WTC11 (cell line): ENCODE data around the gene CD300E. TPM values are rescaled to one million over a fixed set of nuclear protein-coding genes. Genes with fewer than 3 reads are reported as not detected.

ENCODE experiments used
- ATAC-seq: fragments of 200-7000 bp; cut with Tn5 transposase; 2 replicates; pipeline ENCODE4 v1.10.0; 2021; ENCODE audit warnings: mild to moderate bottlenecking, moderate library complexity
- CTCF ChIA-PET: fragments of 300-600 bp; sonication (Branson Sonifier 250); formaldehyde crosslinking; loops from one replicate; lab custom pipeline; 2021; ENCODE audit warnings: antibody characterized with exemption; lab: Charles Lee
- POLR2A ChIA-PET: fragments of 350-600 bp; sonication (Branson Sonifier 250); formaldehyde crosslinking; loops from one replicate; lab custom pipeline; 2021; ENCODE audit warnings: antibody characterized with exemption; lab: Charles Lee
- DNase-seq: peaks from one replicate; pipeline ENCODE4 v3.0.0; 2021; ENCODE audit warnings: low spot score
- H3K27ac Mint-ChIP-seq: 2 replicates; pipeline ENCODE4 v1.8.0; 2021; ENCODE audit warnings: mixed read lengths
- H3K27me3 Mint-ChIP-seq: 2 replicates; pipeline ENCODE4 v1.8.0; 2021; ENCODE audit warnings: low read depth, mild to moderate bottlenecking, moderate library complexity, mixed read lengths
- H3K36me3 Mint-ChIP-seq: 2 replicates; pipeline ENCODE4 v1.8.0; 2021; ENCODE audit warnings: mixed read lengths
- H3K4me1 Mint-ChIP-seq: 2 replicates; pipeline ENCODE4 v1.8.0; 2022; ENCODE audit warnings: mixed read lengths
- H3K4me3 Mint-ChIP-seq: 2 replicates; pipeline ENCODE4 v1.8.0; 2021; ENCODE audit warnings: mild to moderate bottlenecking, moderate library complexity, mixed read lengths
- H3K9me3 Mint-ChIP-seq: 2 replicates; pipeline ENCODE4 v1.8.0; 2021; ENCODE audit warnings: mixed read lengths
- ATF1 ChIP-seq: sonication (generic); formaldehyde crosslinking; IDR thresholded peaks from 2 replicates; pipeline ENCODE4 v1.8.1; 2023; ENCODE audit warnings: mild to moderate bottlenecking, moderate library complexity, missing genetic modification reagents
- CREM ChIP-seq: sonication (generic); formaldehyde crosslinking; IDR thresholded peaks from 2 replicates; pipeline ENCODE4 v1.8.1; 2022; ENCODE audit warnings: mild to moderate bottlenecking, missing genetic modification reagents, moderate library complexity
- ELF4 ChIP-seq: sonication (generic); formaldehyde crosslinking; IDR thresholded peaks from 2 replicates; pipeline ENCODE4 v1.8.1; 2022; ENCODE audit warnings: low read depth, mild to moderate bottlenecking, moderate library complexity, missing genetic modification reagents
- FOXJ3 ChIP-seq: sonication (generic); formaldehyde crosslinking; IDR thresholded peaks from 2 replicates; pipeline ENCODE4 v1.9.0; 2021; ENCODE audit warnings: missing genetic modification reagents, mild to moderate bottlenecking, borderline replicate concordance
- GTF2I ChIP-seq: fragments of 250-450 bp; sonication (Bioruptor Pico); conservative IDR thresholded peaks from 2 replicates; pipeline ENCODE4 v1.4.0; 2021; ENCODE audit warnings: mild to moderate bottlenecking
- HMGA2 ChIP-seq: fragments of 250-450 bp; sonication (Bioruptor Pico); IDR thresholded peaks from 2 replicates; pipeline ENCODE4 v1.4.0; 2021; ENCODE audit warnings: mild to moderate bottlenecking, moderate library complexity
- IRF2 ChIP-seq: sonication (generic); formaldehyde crosslinking; IDR thresholded peaks from 2 replicates; pipeline ENCODE4 v1.8.0; 2022; ENCODE audit warnings: low read depth, missing genetic modification reagents, borderline replicate concordance
- JAZF1 ChIP-seq: fragments of 250-450 bp; sonication (Bioruptor Pico); IDR thresholded peaks from 2 replicates; pipeline ENCODE4 v1.9.0; 2021; ENCODE audit warnings: moderate library complexity, mild to moderate bottlenecking, inconsistent platforms
- NR3C1 ChIP-seq: sonication (generic); formaldehyde crosslinking; conservative IDR thresholded peaks from 2 replicates; pipeline ENCODE4 v1.8.1; 2023; ENCODE audit warnings: low read depth, mild to moderate bottlenecking, missing genetic modification reagents
- RORB ChIP-seq: fragments of 250-450 bp; sonication (Bioruptor Pico); IDR thresholded peaks from 2 replicates; pipeline ENCODE4 v1.9.0; 2021; ENCODE audit warnings: mild to moderate bottlenecking
- SMAD3 ChIP-seq: sonication (generic); formaldehyde crosslinking; IDR thresholded peaks from 2 replicates; pipeline ENCODE4 v1.8.0; 2022; ENCODE audit warnings: missing genetic modification reagents, mild to moderate bottlenecking, borderline replicate concordance
- TEAD1 ChIP-seq: sonication (generic); formaldehyde crosslinking; IDR thresholded peaks from 2 replicates; pipeline ENCODE4 v1.8.0; 2022; ENCODE audit warnings: mild to moderate bottlenecking, missing genetic modification reagents
- TP53 ChIP-seq: sonication (generic); formaldehyde crosslinking; IDR thresholded peaks from 2 replicates; pipeline ENCODE4 v1.8.1; 2023; ENCODE audit warnings: mild to moderate bottlenecking, missing genetic modification reagents
- ZNF317 ChIP-seq: sonication (generic); formaldehyde crosslinking; IDR thresholded peaks from 2 replicates; pipeline ENCODE4 v1.8.1; 2023; ENCODE audit warnings: low read depth, mild to moderate bottlenecking, moderate library complexity, missing genetic modification reagents, borderline replicate concordance
- ZNF423 ChIP-seq: fragments of 250-450 bp; sonication (Bioruptor Pico); IDR thresholded peaks from 2 replicates; pipeline ENCODE4 v2.1.2; 2022; ENCODE audit warnings: mild to moderate bottlenecking, moderate library complexity
- total RNA-seq: library from RNA; stranded (reverse); gene quantifications from 3 replicates; pipeline ENCODE4 v1.2.3, GENCODE V29; 2021
- TF ChIP-seq, protein P1 (sequence below): sonication (generic); formaldehyde crosslinking; IDR thresholded peaks from 2 replicates; pipeline ENCODE4 v1.8.1; 2022; ENCODE audit warnings: mild to moderate bottlenecking, missing genetic modification reagents, moderate library complexity, borderline replicate concordance
- TF ChIP-seq, protein P2 (sequence below): sonication (generic); formaldehyde crosslinking; IDR thresholded peaks from 2 replicates; pipeline ENCODE4 v1.8.1; 2022; ENCODE audit warnings: low read depth, missing genetic modification reagents, borderline replicate concordance
- TF ChIP-seq, protein P3 (sequence below): fragments of 250-450 bp; sonication (Bioruptor Pico); IDR thresholded peaks from 2 replicates; pipeline ENCODE4 v1.9.0; 2021; ENCODE audit warnings: moderate library complexity, mild to moderate bottlenecking, inconsistent platforms, borderline replicate concordance
- TF ChIP-seq, protein P4 (sequence below): sonication (generic); formaldehyde crosslinking; IDR thresholded peaks from 2 replicates; pipeline ENCODE4 v1.8.0; 2023; ENCODE audit warnings: missing genetic modification reagents
- TF ChIP-seq, protein P5 (sequence below): sonication (generic); formaldehyde crosslinking; IDR thresholded peaks from 2 replicates; pipeline ENCODE4 v1.8.1; 2023; ENCODE audit warnings: mild to moderate bottlenecking, missing genetic modification reagents, moderate library complexity
- TF ChIP-seq, protein P6 (sequence below): sonication (generic); formaldehyde crosslinking; IDR thresholded peaks from 2 replicates; pipeline ENCODE4 v1.8.0; 2022; ENCODE audit warnings: mild to moderate bottlenecking, missing genetic modification reagents
- TF ChIP-seq, protein P7 (sequence below): sonication (generic); formaldehyde crosslinking; IDR thresholded peaks from 2 replicates; pipeline ENCODE4 v1.8.1; 2022; ENCODE audit warnings: low read depth, mild to moderate bottlenecking, moderate library complexity, missing genetic modification reagents, borderline replicate concordance

CD300E gene
- total RNA-seq, 1 experiment from 2014 or later: not detected

DNA sequence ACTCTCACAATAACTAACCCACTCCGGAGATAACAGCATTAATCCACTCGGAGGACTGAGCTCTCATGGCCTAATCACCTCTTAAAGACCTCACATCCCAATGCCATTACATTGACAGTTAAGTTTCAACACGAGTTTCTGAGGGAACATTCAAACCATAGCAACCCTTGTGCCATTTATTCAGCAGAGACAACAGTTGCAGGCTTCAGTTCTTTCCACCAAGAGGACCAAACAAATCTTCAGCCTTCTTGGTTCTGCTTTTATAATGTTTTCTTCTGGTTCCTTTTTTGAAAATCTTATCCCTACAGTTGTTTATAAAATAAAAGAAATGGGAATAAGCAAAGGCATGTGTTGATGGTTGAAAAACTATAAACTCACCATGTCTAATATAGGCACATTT lies 2.1 kb upstream of the CD300E start (continued):
- TF ChIP-seq ATF1 (CRISPR knock-in tag) (no peak), JAZF1 (CRISPR knock-in tag) (no peak), RORB (CRISPR knock-in tag) (no peak)
- TF ChIP-seq, protein P1, sequence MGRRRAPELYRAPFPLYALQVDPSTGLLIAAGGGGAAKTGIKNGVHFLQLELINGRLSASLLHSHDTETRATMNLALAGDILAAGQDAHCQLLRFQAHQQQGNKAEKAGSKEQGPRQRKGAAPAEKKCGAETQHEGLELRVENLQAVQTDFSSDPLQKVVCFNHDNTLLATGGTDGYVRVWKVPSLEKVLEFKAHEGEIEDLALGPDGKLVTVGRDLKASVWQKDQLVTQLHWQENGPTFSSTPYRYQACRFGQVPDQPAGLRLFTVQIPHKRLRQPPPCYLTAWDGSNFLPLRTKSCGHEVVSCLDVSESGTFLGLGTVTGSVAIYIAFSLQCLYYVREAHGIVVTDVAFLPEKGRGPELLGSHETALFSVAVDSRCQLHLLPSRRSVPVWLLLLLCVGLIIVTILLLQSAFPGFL (CRISPR knock-in tag): no peak
- TF ChIP-seq, protein P2, sequence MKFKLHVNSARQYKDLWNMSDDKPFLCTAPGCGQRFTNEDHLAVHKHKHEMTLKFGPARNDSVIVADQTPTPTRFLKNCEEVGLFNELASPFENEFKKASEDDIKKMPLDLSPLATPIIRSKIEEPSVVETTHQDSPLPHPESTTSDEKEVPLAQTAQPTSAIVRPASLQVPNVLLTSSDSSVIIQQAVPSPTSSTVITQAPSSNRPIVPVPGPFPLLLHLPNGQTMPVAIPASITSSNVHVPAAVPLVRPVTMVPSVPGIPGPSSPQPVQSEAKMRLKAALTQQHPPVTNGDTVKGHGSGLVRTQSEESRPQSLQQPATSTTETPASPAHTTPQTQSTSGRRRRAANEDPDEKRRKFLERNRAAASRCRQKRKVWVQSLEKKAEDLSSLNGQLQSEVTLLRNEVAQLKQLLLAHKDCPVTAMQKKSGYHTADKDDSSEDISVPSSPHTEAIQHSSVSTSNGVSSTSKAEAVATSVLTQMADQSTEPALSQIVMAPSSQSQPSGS (CRISPR knock-in tag): no peak

DNA sequence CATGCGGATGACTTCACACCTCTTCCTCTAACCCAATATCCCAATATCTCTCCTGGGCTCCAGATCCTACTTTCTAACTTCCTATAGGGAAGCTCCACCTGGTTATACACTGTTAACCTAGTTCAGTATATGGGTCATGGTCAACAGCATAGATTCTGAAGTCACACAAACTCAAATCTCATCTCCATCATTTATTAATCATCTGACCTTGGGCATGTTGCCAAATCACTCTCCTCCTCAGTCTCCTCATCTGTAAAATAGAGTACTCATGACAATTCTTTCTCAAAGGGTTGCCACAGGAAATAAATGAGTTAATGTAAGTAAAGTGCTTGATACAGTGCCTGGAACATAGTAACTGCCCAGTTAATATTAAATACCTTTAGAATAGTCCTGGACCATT lies 593 bp upstream of the CD300E start:
- ATAC-seq (no peak), DNase-seq (no peak)
- H3K4me3 Mint-ChIP-seq: no peak overlapping the region
- ChIA-PET POLR2A (no interaction called here), CTCF (no interaction called here)
- no peaks in the 10 kb centered on the region for H3K36me3 Mint-ChIP-seq
- no peaks in the 10 kb centered on the region for H3K4me1 Mint-ChIP-seq
- TF ChIP-seq FOXJ3 (CRISPR knock-in tag) (no peak), GTF2I (no peak), TEAD1 (CRISPR knock-in tag) (no peak), CREM (CRISPR knock-in tag) (no peak), ZNF317 (no peak), IRF2 (CRISPR knock-in tag) (no peak)
- TF ChIP-seq, protein P3, sequence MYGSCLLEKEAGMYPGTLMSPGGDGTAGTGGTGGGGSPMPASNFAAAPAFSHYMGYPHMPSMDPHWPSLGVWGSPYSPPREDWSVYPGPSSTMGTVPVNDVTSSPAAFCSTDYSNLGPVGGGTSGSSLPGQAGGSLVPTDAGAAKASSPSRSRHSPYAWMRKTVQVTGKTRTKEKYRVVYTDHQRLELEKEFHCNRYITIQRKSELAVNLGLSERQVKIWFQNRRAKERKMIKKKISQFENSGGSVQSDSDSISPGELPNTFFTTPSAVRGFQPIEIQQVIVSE (CRISPR knock-in tag): no peak
- TF ChIP-seq, protein P4, sequence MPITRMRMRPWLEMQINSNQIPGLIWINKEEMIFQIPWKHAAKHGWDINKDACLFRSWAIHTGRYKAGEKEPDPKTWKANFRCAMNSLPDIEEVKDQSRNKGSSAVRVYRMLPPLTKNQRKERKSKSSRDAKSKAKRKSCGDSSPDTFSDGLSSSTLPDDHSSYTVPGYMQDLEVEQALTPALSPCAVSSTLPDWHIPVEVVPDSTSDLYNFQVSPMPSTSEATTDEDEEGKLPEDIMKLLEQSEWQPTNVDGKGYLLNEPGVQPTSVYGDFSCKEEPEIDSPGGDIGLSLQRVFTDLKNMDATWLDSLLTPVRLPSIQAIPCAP (CRISPR knock-in tag): no peak
- peaks cover 17% of the 10 kb centered on the region for H3K9me3 Mint-ChIP-seq
- H3K27me3 Mint-ChIP-seq: peaks cover 59% of the 10 kb centered on the region
- no peak overlapping the region for H3K27ac Mint-ChIP-seq

DNA sequence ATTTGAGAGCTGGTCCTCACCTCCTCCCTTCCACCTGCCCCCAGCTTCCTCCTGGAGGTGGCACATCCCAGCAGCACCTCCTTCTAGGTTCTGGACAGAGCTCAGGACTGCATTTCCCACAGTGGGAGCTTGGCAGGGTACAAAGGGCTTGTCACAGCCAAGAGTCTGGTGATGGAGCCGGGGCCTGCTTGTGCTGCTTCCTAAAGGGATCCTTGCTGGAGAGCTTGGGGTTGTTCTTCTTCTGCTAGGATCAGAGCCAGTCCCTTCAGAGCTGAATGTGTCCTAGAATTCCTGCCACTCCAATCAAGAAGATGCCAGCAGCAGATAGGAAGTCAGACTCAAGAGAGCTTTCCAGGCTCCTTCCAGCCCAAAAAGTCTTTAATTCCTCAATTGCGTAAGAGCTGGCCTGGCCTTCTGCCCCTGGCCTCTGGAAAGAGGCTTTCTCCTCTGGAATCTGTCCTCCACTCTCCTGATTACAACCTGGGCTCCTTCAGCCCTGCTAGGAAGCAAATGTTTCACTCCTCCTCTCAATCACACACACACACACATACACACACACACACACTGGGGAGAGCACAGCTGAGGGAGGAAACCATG lies 4.4 kb downstream of the CD300E start:
- Mint-ChIP-seq H3K4me3 (no peak overlapping the region), H3K27ac (no peak overlapping the region), H3K36me3 (no peaks in the 10 kb centered on the region), H3K4me1 (no peaks in the 10 kb centered on the region), H3K27me3 (peaks cover 44% of the 10 kb centered on the region), H3K9me3 (peaks cover 4% of the 10 kb centered on the region)
- POLR2A ChIA-PET: interaction anchor here (0.8 kb wide), 1 partner anchor 13 kb away, joined by 7 read pairs; no protein-coding TSS in a partner anchor
- CTCF ChIA-PET: interaction anchor here (0.7 to 1.8 kb wide), 3 partner anchors 12 to 53 kb away, joined by 3 to 8 read pairs (median 4); no protein-coding TSS in a partner anchor
- TF ChIP-seq, protein P5, sequence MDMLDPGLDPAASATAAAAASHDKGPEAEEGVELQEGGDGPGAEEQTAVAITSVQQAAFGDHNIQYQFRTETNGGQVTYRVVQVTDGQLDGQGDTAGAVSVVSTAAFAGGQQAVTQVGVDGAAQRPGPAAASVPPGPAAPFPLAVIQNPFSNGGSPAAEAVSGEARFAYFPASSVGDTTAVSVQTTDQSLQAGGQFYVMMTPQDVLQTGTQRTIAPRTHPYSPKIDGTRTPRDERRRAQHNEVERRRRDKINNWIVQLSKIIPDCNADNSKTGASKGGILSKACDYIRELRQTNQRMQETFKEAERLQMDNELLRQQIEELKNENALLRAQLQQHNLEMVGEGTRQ (CRISPR knock-in tag): no peak
- TF ChIP-seq HMGA2 (CRISPR knock-in tag) (no peak), TP53 (no peak), ZNF423 (no peak), SMAD3 (CRISPR knock-in tag) (no peak), ELF4 (CRISPR knock-in tag) (no peak), NR3C1 (no peak)
- TF ChIP-seq, protein P6, sequence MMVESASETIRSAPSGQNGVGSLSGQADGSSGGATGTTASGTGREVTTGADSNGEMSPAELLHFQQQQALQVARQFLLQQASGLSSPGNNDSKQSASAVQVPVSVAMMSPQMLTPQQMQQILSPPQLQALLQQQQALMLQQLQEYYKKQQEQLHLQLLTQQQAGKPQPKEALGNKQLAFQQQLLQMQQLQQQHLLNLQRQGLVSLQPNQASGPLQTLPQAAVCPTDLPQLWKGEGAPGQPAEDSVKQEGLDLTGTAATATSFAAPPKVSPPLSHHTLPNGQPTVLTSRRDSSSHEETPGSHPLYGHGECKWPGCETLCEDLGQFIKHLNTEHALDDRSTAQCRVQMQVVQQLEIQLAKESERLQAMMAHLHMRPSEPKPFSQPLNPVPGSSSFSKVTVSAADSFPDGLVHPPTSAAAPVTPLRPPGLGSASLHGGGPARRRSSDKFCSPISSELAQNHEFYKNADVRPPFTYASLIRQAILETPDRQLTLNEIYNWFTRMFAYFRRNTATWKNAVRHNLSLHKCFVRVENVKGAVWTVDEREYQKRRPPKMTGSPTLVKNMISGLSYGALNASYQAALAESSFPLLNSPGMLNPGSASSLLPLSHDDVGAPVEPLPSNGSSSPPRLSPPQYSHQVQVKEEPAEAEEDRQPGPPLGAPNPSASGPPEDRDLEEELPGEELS: no peak
- TF ChIP-seq, protein P7, sequence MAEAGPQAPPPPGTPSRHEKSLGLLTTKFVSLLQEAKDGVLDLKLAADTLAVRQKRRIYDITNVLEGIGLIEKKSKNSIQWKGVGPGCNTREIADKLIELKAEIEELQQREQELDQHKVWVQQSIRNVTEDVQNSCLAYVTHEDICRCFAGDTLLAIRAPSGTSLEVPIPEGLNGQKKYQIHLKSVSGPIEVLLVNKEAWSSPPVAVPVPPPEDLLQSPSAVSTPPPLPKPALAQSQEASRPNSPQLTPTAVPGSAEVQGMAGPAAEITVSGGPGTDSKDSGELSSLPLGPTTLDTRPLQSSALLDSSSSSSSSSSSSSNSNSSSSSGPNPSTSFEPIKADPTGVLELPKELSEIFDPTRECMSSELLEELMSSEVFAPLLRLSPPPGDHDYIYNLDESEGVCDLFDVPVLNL (CRISPR knock-in tag): no peak
- no peak for DNase-seq
- no peak for ATAC-seq
